ENCODE measurements around the gene OR2F1.

Gene OR2F1

DNA sequence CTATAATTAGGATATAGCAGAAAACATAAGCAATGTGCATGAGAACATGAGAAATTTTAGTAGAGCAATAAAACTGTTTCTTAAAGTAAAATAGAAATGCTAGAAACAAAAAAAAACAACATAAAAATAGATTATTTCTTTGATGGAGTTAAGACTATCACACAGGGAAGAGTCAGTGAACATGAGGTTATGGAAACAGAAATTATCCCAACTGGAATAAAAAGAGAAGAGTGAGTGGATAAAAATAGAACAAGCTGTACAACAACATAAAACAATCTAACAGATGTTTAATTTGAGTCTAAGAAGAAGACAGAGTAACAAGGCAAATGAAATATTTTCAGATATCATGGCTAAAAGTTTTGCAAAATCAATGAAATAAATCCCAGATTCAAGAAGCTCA, 38.0 kb downstream of the OR2F1 start:
- DNase-seq (ENCODE audit: low spot score) = no peak

DNA sequence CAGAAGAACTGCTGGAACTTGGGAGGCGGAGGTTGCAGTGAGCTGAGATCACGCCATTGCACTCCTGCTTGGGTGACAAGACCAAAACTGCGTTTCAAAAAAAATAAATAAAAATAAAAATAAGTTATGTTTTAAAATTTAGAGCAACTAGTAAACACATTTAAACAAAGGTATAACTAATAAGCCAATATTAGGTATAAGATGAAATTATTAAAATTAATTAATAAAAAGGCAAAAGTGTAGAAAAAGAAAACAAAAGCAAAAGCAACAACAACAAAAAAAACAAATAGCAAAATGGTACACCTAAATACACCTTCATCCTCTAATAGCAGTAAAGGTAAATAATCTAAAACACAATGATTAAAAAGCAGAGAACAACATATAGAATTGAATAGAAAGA, 39.3 kb downstream of the OR2F1 start:
- no peak for DNase-seq (ENCODE audit: low spot score)
- TF ChIP-seq, protein P1, sequence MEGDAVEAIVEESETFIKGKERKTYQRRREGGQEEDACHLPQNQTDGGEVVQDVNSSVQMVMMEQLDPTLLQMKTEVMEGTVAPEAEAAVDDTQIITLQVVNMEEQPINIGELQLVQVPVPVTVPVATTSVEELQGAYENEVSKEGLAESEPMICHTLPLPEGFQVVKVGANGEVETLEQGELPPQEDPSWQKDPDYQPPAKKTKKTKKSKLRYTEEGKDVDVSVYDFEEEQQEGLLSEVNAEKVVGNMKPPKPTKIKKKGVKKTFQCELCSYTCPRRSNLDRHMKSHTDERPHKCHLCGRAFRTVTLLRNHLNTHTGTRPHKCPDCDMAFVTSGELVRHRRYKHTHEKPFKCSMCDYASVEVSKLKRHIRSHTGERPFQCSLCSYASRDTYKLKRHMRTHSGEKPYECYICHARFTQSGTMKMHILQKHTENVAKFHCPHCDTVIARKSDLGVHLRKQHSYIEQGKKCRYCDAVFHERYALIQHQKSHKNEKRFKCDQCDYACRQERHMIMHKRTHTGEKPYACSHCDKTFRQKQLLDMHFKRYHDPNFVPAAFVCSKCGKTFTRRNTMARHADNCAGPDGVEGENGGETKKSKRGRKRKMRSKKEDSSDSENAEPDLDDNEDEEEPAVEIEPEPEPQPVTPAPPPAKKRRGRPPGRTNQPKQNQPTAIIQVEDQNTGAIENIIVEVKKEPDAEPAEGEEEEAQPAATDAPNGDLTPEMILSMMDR (IDR thresholded peaks at IDR 0.05; ENCODE audit: extremely low read depth, missing control alignments) = no peak

More for the DNA sequence above, 38.0 kb downstream of the OR2F1 start:
- TF ChIP-seq, protein P1 (IDR thresholded peaks at IDR 0.05; ENCODE audit: extremely low read depth, missing control alignments) = no peak

DNA sequence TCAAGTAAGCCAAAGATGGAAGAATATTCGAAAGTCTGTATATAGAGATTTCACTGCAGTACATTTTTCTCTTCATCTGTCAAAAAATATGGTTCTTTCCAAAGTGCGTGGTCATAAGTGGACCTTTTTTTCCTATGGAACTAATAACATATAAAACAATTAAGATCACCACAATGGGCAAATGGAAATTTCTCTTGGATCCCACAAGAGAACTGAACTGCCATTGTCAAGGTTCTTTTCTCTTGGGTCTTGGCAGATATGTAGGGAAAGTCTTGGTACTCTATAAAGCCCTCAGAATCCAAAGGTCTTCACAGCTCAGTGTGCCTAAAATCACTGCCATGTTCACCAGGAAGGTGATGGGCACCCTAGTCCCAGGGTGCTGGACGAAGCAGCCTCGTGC, 45.4 kb downstream of the OR2F1 start, which contains the start of gene OR6B1:
Gene OR6B1, plus strand, starts transcription at position 301 of the 400 bp plus-strand sequence. CDS start 3,677 bp downstream, outside the sequence.
- TF ChIP-seq, protein P1 (IDR thresholded peaks at IDR 0.05; ENCODE audit: extremely low read depth, missing control alignments) = no peak
- no peak for DNase-seq (ENCODE audit: low spot score)

DNA sequence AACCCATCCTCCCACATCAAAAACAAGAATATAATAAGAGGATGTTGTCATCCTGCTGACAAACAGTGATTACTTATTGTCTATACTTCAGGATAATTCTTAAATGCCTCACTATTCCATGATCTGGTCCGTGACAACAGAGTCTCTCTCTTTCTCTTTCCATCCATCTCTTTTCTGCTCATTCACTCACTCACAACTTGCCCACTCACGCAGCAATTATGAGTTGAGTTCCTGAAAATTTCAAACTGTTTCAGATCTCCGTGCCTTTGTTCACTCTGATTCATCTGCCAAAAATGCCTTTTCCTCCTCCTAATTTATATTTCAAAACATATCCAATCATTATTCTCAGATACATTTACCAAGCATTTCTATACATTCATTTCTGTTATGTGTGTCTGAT, 46.9 kb downstream of the OR2F1 start:
- TF ChIP-seq, protein P1 (IDR thresholded peaks at IDR 0.05; ENCODE audit: extremely low read depth, missing control alignments) = no peak
- no peak for DNase-seq (ENCODE audit: low spot score)

DNA sequence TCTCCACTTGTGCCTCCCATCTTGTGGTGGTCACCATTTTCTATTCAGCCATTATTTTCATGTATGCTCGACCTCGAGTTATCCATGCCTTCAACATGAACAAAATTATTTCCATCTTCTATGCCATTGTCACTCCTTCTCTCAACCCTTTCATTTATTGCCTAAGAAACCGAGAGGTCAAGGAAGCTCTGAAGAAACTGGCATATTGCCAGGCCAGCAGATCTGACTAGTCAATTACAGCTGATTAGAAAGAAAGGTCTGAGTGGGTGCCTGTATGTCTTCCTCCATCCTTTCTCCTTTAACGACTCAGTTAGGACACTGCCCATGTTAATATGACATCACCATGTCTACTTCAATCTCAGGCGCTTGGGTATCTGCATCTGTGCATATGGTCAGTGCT, 50.1 kb downstream of the OR2F1 start:
- TF ChIP-seq, protein P1 (IDR thresholded peaks at IDR 0.05; ENCODE audit: extremely low read depth, missing control alignments) = no peak
- DNase-seq (ENCODE audit: low spot score) = no peak

DNA sequence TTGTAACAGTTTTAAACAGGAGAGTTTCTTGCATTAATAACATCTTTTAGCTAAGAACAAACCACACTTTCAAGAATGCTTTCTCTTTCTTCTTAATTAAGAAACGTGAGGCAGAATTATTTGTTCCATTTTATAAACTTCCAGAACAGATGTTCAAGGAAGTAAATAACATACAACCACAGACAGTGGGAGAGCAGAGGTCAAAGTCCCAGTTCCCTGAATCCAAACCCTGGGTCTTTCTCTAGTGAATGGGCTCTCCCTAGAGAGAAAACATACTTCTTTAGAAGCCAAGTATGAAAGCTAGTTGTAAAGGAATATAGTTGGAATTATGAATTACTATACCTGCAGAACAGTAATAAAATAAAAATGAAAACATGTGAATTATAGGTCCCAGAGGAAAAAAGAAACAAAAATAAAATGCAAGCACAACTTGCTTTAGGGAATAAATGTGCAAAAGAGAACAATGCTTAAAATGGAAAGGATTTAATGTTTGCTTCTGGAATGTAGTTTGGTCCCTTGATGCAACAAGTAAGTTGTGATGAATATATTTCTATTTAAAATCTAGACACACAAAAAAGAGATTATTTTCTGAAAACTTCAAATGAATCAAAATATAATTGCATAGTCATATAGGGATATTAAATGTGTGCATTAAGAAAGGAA, 51.5 kb downstream of the OR2F1 start:
- DNase-seq (ENCODE audit: low spot score) = no peak
- TF ChIP-seq, protein P1 (IDR thresholded peaks at IDR 0.05; ENCODE audit: extremely low read depth, missing control alignments) = no peak

DNA sequence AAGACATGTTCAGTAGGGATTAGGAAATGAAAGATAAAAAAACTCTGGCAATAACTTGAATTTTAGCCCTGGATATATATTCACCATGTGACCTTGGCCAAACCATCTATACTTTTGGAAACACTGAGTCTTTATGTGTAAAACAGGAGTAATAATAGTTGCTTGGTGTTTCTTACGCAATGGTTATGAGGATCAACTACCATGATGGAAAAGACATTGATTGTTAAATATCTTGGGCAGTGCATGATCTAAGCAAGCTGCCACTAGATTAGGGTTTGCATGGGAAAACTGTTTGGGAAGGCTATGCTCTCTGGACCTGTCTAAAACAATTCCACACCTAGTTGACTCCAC, 52.0 kb downstream of the OR2F1 start:
- no peak for DNase-seq (ENCODE audit: low spot score)
- TF ChIP-seq, protein P1 (IDR thresholded peaks at IDR 0.05; ENCODE audit: extremely low read depth, missing control alignments) = no peak
